CD4-positive, alpha-beta T cell (primary cell): ENCODE measurements around the gene TMEM132C. TPM values are rescaled to one million over a fixed set of nuclear protein-coding genes. Genes with fewer than 3 reads are reported as not detected.

Experiments
- ATAC-seq: fragments of 200-7000 bp; cut with Tn5 transposase; one replicate; pipeline ENCODE4 v1.10.0; 2022; ENCODE audit warnings: mild to moderate bottlenecking; ENCODE audit not compliant: poor library complexity
- CTCF ChIA-PET: fragments of 350-600 bp; sonication (Branson Sonifier 250); formaldehyde crosslinking; loops from one replicate; lab custom pipeline; 2021; ENCODE audit warnings: antibody characterized with exemption, inconsistent platforms; lab: Charles Lee
- POLR2A ChIA-PET: fragments of 350-600 bp; sonication (Branson Sonifier 250); formaldehyde crosslinking; loops from one replicate; lab custom pipeline; 2021; ENCODE audit warnings: antibody characterized with exemption, inconsistent platforms; lab: Charles Lee
- DNase-seq, 14 experiments: peaks; one replicate each; pipeline ENCODE4 v3.0.0-alpha.2; 2013 to 2020; ENCODE audit warnings: mixed read lengths in 2 of 14
- H3K27ac ChIP-seq, 2 donors: one replicate each; pipeline versions ENCODE4 v1.5.1 to v1.7.0; 2013; ENCODE audit warnings: low read length in 2 of 2, low read depth in 1 of 2, mild to moderate bottlenecking in 1 of 2
- H3K27me3 ChIP-seq, 2 experiments: 1 replicate in 1 of 2; 2 replicates in 1 of 2; pipeline versions ENCODE4 v1.6.1 to v1.7.0; 2013; ENCODE audit warnings: low read length in 2 of 2, control low read depth in 1 of 2, mild to moderate bottlenecking in 1 of 2, moderate library complexity in 1 of 2; ENCODE audit not compliant: insufficient read depth in 2 of 2, control insufficient read depth in 1 of 2
- H3K36me3 ChIP-seq: one replicate; pipeline ENCODE4 v1.6.1; 2013; ENCODE audit warnings: low read length, control low read depth; ENCODE audit not compliant: insufficient read depth
- H3K4me1 ChIP-seq: one replicate; pipeline ENCODE4 v1.6.1; 2013; ENCODE audit warnings: low read length, control low read depth; ENCODE audit not compliant: insufficient read depth
- H3K4me3 ChIP-seq: one replicate; pipeline ENCODE4 v1.5.1; 2013; ENCODE audit warnings: mild to moderate bottlenecking, low read length, moderate library complexity
- H3K9me3 ChIP-seq, 2 experiments: 1 replicate in 1 of 2; 2 replicates in 1 of 2; pipeline versions ENCODE4 v1.6.1 to v1.7.0; 2013; ENCODE audit warnings: low read length in 2 of 2, mild to moderate bottlenecking in 2 of 2, control low read depth in 1 of 2, moderate library complexity in 1 of 2; ENCODE audit not compliant: control insufficient read depth in 1 of 2, insufficient read depth in 1 of 2
- H3K27ac Mint-ChIP-seq: one replicate; pipeline ENCODE4 v1.8.0; 2020; ENCODE audit warnings: mixed read lengths
- H3K27me3 Mint-ChIP-seq: one replicate; pipeline ENCODE4 v1.8.0; 2021; ENCODE audit warnings: mixed read lengths
- H3K36me3 Mint-ChIP-seq: one replicate; pipeline ENCODE4 v1.8.0; 2021; ENCODE audit warnings: low read depth, mixed read lengths
- H3K4me1 Mint-ChIP-seq: one replicate; pipeline ENCODE4 v1.8.0; 2021; ENCODE audit warnings: low read depth, mixed read lengths
- H3K4me3 Mint-ChIP-seq: one replicate; pipeline ENCODE4 v1.8.0; 2020; ENCODE audit warnings: mild to moderate bottlenecking, mixed read lengths
- H3K9me3 Mint-ChIP-seq: one replicate; pipeline ENCODE4 v1.8.0; 2020; ENCODE audit warnings: mixed read lengths
- intact Hi-C, 2 experiments: fragments of 100-400 bp; cut with DNase I in 1 of 2; cut with micrococcal nuclease in 1 of 2; formaldehyde crosslinking; loops; one replicate each; pipeline versions ENCODE4 v1.15.1 to v1.9.0; 2023 to 2025; cut with DNase I, micrococcal nuclease
- total RNA-seq, 174 experiments: library from RNA in 2 of 174; stranded (reverse) in 2 of 174; gene quantifications; one replicate each; pipeline ENCODE4 v1.2.3 and lab custom pipeline; 2021 to 2026
- TF ChIP-seq, protein P1 (sequence below): fragments of 200-600 bp; IDR thresholded peaks from one replicate; pipeline ENCODE4 v1.8.0; 2022; ENCODE audit warnings: antibody characterized with exemption, mild to moderate bottlenecking

The TMEM132C gene
- total RNA-seq, 2 experiments from 2014 or later, result not detected

DNA sequence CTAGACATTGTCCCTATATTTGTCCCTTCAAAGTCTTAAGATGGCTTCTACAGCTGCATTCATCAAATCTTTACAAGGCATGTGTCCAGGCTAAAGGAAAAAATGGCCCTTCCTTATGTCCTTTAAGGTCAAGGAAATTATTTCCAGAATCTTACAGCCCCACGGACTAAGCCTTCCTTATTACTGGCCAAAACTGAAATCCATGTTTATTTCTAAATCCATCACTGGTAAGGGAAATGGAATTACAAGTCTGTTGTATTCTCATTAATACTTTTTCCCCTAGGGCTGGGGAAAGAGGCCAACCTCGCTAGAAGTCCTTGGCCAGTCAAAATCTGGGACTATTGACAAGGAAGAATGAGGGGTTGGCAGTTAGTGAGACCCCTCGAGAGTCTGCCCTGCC lies 252.5 kb downstream of the TMEM132C start:
- ChIA-PET CTCF (no interaction called here), POLR2A (no interaction called here)
- no peak overlapping the region for H3K4me3 Mint-ChIP-seq

GRCh38 chr12:128521981-128522380 lies 255.0 kb downstream of the TMEM132C start:
- intact Hi-C loops, result no loop called here
- no peaks in the 10 kb centered on the region for H3K4me1 ChIP-seq
- DNase-seq, result no peak
- POLR2A ChIA-PET, result no interaction called here
- no peak overlapping the region for H3K27ac ChIP-seq
- H3K27me3 Mint-ChIP-seq, result peaks cover 6% of the 10 kb centered on the region
- no peaks in the 10 kb centered on the region for H3K9me3 ChIP-seq
- TF ChIP-seq, protein P1, sequence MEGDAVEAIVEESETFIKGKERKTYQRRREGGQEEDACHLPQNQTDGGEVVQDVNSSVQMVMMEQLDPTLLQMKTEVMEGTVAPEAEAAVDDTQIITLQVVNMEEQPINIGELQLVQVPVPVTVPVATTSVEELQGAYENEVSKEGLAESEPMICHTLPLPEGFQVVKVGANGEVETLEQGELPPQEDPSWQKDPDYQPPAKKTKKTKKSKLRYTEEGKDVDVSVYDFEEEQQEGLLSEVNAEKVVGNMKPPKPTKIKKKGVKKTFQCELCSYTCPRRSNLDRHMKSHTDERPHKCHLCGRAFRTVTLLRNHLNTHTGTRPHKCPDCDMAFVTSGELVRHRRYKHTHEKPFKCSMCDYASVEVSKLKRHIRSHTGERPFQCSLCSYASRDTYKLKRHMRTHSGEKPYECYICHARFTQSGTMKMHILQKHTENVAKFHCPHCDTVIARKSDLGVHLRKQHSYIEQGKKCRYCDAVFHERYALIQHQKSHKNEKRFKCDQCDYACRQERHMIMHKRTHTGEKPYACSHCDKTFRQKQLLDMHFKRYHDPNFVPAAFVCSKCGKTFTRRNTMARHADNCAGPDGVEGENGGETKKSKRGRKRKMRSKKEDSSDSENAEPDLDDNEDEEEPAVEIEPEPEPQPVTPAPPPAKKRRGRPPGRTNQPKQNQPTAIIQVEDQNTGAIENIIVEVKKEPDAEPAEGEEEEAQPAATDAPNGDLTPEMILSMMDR, result no peak
- CTCF ChIA-PET, result no interaction called here
- H3K4me3 ChIP-seq, result no peak overlapping the region
- no peak overlapping the region for H3K27ac Mint-ChIP-seq
- peaks cover 5% of the 10 kb centered on the region for H3K9me3 Mint-ChIP-seq
- H3K4me1 Mint-ChIP-seq, result no peaks in the 10 kb centered on the region
- no peaks in the 10 kb centered on the region for H3K36me3 Mint-ChIP-seq
- no peak overlapping the region for H3K4me3 Mint-ChIP-seq
- H3K36me3 ChIP-seq, result no peaks in the 10 kb centered on the region
- H3K27me3 ChIP-seq, result no peaks in the 10 kb centered on the region
- no peak for ATAC-seq

More for the DNA sequence above, 252.5 kb downstream of the TMEM132C start:
- Mint-ChIP-seq H3K4me1 (no peaks in the 10 kb centered on the region), H3K36me3 (no peaks in the 10 kb centered on the region), H3K27ac (no peak overlapping the region), H3K27me3 (peaks cover 6% of the 10 kb centered on the region), H3K9me3 (peaks cover 5% of the 10 kb centered on the region)
- H3K27me3 ChIP-seq, result no peaks in the 10 kb centered on the region
- ATAC-seq (no peak), DNase-seq (no peak)
- no peaks in the 10 kb centered on the region for H3K36me3 ChIP-seq
- no peak overlapping the region for H3K27ac ChIP-seq
- no peaks in the 10 kb centered on the region for H3K4me1 ChIP-seq
- intact Hi-C loops, result no loop called here
- TF ChIP-seq, protein P1, result no peak
- H3K9me3 ChIP-seq, result peaks cover 0 to 14% of the 10 kb centered on the region in 2 experiments
- H3K4me3 ChIP-seq, result no peak overlapping the region

- no peak overlapping the region for H3K4me3 ChIP-seq
- intact Hi-C loops, result no loop called here
- Mint-ChIP-seq H3K4me1 (no peaks in the 10 kb centered on the region), H3K4me3 (no peak overlapping the region), H3K36me3 (no peaks in the 10 kb centered on the region), H3K27me3 (peaks cover 6% of the 10 kb centered on the region), H3K27ac (no peak overlapping the region), H3K9me3 (peaks cover 5% of the 10 kb centered on the region)
- H3K9me3 ChIP-seq, result peaks cover 0 to 4% of the 10 kb centered on the region in 2 experiments
- H3K4me1 ChIP-seq, result no peaks in the 10 kb centered on the region
- ATAC-seq (no peak), DNase-seq (no peak)
- POLR2A ChIA-PET, result no interaction called here
- no peaks in the 10 kb centered on the region for H3K36me3 ChIP-seq
- TF ChIP-seq, protein P1, result no peak
- H3K27me3 ChIP-seq, result no peaks in the 10 kb centered on the region
- CTCF ChIA-PET, result no interaction called here
- H3K27ac ChIP-seq, result no peak overlapping the region
These were observed 257.5 kb downstream of the TMEM132C start for GRCh38 chr12:128524439-128524838.
